Suppressor macrophage treated with lipopolysaccharide for 4 hours (primary cell): Measurements from ENCODE around the gene ZAR1L.

Experiments used
- DNase-seq: peaks from one replicate; pipeline ENCODE4 v3.0.0-alpha.2; 2020

Gene ZAR1L

GRCh38 chr13:32300920-32301319 is 14.2 kb downstream of the ZAR1L start:
- DNase-seq = no peak

- no peak for DNase-seq
These were observed 14.8 kb downstream of the ZAR1L start for GRCh38 chr13:32300406-32300805.

- DNase-seq = no peak
These were observed 15.3 kb downstream of the ZAR1L start for GRCh38 chr13:32299893-32300292.

GRCh38 chr13:32298695-32299094 is 16.5 kb downstream of the ZAR1L start:
- no peak for DNase-seq

- DNase-seq = no peak
These were observed 18.0 kb downstream of the ZAR1L start for GRCh38 chr13:32297206-32297605.

- DNase-seq = no peak
These were observed 29.6 kb downstream of the ZAR1L start for GRCh38 chr13:32285633-32285965.

GRCh38 chr13:32284927-32285632 is 30.1 kb downstream of the ZAR1L start:
- no peak for DNase-seq

- DNase-seq = no peak
These were observed 33.0 kb downstream of the ZAR1L start for GRCh38 chr13:32282096-32282711.

- no peak for DNase-seq
These were observed 34.1 kb downstream of the ZAR1L start for GRCh38 chr13:32281096-32281495.

- peak; percentile 20 for DNase-seq
These were observed 36.7 kb downstream of the ZAR1L start for GRCh38 chr13:32278426-32278825.

- no peak for DNase-seq
These were observed 37.3 kb downstream of the ZAR1L start for GRCh38 chr13:32277839-32278238.

GRCh38 chr13:32272021-32272683 is 43.0 kb downstream of the ZAR1L start:
- peak; percentile 63 for DNase-seq

- DNase-seq = peak; percentile 31
These were observed 47.2 kb downstream of the ZAR1L start for GRCh38 chr13:32267836-32268439.

- DNase-seq = no peak
These were observed 49.0 kb downstream of the ZAR1L start for GRCh38 chr13:32266130-32266529.

GRCh38 chr13:32265726-32266125 is 49.4 kb downstream of the ZAR1L start:
- no peak for DNase-seq

- DNase-seq = peak; percentile 4
These were observed 50.8 kb downstream of the ZAR1L start for GRCh38 chr13:32264407-32264806.

GRCh38 chr13:32262619-32263018 is 52.5 kb downstream of the ZAR1L start:
- no peak for DNase-seq

- DNase-seq = no peak
These were observed 53.0 kb downstream of the ZAR1L start for GRCh38 chr13:32262165-32262564.

- no peak for DNase-seq
These were observed 53.6 kb downstream of the ZAR1L start for GRCh38 chr13:32261567-32261966.

GRCh38 chr13:32259116-32259515 is 56.0 kb downstream of the ZAR1L start:
- DNase-seq = no peak

- DNase-seq = no peak
These were observed 57.5 kb downstream of the ZAR1L start for GRCh38 chr13:32257649-32258048.

GRCh38 chr13:32256243-32256642 is 58.9 kb downstream of the ZAR1L start:
- no peak for DNase-seq

- no peak for DNase-seq
These were observed 59.4 kb downstream of the ZAR1L start for GRCh38 chr13:32255724-32256109.
